AG08395 (cell line): ENCODE results near the gene IL24.

Experiments
- DNase-seq: peaks from one replicate; pipeline ENCODE4 v3.0.0; 2012; ENCODE audit warnings: mixed read lengths, low spot score

The IL24 gene

DNA sequence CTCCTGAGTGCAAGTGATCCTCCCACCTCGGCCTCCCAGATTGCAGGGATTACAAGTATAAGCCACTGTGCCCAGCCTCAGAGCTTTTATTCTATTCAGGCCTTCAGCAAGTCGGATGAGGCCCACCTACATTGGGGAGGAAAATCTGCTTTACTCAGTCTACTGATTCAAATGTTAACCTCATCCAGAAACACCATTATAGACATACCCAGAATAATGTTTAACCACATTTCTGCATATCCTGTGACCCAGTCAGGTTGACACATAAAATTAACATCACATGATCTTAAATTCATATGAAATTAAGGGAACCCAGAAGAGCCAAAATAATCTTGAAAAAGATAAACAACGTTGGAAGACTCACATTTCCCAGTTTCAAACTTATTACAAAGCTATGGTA lies 16.9 kb upstream of the IL24 start:
- no peak for DNase-seq

DNA sequence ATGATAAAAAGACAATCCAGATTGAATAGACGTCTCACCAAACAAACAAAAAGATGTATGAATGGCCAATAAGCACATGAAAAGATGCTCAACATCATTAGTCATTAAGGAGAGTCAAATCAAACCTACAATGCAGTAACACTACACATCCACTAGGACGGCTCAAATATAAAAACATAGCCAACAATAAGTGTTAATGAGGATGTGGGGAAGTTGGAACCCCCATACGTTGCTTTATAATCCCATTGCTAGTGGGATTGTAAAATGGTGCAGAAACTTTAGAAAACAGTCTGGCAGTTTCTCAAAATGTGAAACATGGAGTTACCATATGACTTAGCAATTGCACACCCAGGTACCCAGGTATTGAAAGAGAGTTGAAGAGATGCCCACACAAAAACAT lies 14.7 kb upstream of the IL24 start:
- no peak for DNase-seq

DNA sequence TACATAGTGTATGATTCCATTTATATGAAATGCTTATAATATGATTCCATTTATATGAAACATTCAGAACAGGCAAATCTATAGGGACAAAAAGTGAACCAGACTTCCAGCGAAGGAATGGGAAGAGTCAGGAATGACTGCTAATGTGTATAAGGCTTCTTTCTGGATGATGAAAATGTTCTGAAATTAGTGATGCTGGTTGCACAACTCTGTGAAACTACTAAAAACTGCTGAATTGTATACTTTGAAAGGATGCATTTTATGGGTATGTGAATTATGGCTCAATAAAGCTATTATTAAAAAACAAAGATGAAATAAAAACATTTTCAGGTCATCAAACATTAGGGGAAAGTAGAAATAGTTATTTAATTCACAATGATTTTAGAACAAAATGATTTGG lies 14.1 kb upstream of the IL24 start:
- no peak for DNase-seq

DNA sequence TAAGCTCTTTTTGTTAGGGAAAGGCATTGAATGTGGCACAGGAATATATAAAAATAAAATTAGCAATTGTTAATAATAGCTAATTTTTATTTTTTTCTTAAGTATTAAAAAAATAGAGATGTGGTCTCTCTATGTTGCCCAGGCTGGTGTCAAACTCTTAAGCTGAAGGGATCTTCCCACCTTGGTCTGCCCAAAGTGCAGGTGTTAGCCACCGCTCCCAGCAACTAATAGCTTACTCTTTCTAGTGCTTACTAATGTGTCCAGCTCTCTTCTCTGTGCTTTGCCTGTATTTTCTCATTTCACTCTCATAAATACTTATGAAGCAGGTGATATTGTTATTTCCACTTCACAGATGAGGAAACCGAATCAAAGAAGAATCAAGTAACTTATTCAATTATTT lies 13.4 kb upstream of the IL24 start:
- no peak for DNase-seq

DNA sequence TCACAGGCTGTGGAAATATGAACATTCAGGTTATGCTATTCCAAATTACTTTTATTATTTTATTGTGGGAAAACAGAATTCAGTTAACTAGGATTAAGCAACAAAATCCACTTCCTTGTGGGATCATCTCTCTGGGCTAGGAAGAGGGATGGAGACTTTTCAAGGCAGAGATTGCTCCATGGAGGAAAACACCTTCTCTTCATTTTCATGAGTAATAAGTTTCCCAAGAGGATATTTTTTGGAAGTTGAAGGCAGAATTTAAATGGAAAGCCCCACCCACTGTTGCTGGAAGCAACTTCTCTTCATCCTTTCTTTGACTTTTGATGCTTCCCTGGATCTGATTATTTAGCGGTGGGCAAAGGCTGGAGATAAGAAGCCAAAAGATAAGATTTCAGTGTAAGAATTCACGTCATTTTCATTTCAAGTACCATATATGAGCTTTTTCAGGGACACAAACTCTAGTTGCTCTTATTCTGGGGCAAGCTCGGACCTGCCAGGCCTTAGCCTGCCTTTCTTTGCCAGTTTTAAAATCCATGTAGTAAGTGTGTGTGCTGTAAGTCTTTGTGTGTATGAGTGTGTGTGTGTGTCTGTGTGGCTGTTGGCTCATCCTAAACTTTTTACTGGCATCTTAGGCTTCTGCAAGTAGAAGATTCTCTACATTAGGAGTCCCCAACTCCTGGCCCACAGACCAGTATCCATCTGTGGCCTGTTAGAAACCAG lies 11.7 kb upstream of the IL24 start:
- no peak for DNase-seq

DNA sequence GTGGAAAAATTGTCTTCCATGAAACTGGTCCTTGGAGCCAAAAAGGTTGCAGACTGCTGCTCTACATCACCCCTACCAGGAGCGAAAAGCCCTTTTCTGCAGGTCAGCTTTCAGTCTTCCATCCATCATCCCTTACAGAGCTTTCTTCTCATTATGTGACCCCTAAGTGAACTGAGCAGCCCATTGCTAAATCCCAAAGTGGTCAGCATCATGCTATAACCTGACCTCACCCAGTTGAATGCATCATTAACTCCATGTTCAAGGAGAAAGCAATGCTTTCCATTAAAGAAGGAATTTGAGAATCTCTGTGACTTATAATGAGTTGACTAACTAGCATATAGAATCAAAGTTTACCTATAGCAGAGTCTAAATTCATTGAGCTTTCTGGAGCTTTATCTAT lies 10.4 kb upstream of the IL24 start:
- no peak for DNase-seq

DNA sequence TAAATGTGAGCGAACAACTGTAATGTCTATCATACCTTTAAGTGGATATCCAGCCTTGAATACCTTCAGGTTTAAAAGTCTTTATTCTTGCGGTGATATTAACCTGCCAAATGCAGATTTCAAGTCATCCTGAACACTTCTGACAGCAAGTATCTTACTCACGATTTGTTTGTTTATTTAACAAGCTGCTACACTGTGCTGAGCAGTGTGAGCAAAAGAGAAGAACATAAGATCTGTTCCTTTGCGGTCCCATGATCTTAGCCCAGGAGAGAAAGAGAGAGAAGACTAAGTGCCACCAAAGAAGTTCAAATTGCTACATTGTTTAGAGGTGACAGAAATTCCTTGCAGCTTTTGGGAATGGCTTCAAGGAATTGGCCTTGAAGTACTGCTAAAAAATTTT lies 9.5 kb upstream of the IL24 start:
- DNase-seq: no peak

DNA sequence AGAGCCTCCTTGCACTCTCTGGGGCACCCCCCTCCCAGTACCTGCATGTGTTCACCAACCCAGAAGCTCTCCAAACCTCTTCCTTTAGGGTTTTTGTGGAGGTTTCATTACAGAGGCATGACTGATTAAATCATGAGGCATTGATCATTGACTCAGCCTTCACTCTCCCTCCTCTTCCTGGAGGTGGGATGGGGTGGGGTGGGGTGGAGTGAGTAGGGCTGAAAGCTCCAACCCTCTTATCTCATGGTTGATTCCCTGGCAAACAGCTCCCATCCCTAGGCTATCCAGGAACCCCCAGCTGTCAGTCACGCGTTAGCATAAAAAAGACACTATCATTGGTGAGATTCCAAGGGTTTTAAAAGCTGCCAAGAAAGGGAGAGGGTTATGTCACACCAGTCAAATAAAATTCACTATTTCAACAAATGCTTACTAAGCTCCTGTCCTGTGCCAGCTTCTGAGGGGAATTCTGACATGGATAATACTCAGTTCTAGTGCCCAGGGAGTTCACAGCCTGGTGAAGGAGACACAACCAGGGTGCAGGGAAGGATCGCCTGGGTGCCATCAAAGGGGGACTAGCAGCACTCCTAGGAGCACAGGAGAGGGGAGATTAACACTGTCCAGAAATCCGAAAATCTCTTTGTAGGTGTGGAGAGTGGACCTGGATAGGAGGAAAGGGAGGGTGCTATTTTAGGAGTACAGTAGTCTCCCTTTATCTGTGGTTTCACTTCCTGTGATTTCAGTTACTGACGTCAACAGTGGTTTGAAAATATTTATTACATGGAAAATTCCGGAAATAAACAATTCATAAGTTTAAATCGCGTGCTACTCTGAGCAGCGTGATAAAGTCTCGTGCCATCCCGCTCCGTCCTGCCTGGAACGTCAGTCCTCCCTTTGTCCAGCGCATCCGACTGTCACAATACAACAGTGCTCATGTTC lies 6.8 kb upstream of the IL24 start:
- DNase-seq: peak; percentile 45

DNA sequence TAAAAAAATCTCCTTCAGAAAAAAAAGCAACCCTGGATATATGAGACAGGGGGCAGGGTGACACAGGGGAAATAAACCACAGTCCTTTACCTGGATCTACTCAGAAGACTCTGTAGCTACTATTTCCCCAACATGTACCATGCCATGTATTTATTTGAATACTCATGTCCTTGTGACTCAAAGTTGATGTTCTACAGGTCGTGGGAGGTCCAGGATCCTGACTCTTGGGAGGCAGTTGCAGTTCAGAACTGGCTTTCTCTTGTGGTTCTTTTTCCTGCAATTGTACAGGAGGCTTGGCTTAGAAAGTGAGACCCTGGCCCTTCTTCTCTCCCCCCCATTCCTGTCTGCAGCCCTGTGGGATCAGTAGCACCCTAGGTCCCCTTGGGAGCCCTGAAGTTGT lies 5.8 kb upstream of the IL24 start:
- DNase-seq: no peak

DNA sequence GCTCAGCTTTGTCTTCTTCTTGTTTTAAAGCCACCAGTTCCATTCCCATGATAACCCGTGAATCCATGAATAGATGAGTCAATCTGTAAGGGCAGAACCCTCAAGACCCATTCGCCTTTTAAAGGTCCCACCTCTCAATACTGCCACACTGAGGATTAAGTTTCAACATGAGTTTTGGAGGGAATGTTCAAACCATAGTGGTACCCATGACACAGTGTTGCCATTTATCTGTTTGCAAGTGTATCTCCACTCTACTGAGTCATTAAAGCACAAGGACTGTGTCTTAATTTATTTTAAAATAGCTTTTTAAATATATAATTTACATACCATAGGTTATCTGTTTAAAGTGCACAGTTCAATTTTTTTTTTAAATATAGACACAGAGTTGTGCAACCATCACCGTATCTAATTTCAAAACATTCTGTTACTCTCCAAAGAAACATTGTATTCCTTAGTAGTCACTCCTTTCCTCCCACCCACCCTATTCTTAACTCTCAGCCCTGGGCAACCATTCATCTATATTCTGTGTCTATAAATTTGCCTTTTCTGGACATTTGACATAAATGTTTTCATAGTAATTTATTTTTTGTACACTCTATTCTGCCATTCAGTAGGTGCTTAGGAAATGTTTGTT lies 4.8 kb upstream of the IL24 start:
- DNase-seq: peak; percentile 34

DNA sequence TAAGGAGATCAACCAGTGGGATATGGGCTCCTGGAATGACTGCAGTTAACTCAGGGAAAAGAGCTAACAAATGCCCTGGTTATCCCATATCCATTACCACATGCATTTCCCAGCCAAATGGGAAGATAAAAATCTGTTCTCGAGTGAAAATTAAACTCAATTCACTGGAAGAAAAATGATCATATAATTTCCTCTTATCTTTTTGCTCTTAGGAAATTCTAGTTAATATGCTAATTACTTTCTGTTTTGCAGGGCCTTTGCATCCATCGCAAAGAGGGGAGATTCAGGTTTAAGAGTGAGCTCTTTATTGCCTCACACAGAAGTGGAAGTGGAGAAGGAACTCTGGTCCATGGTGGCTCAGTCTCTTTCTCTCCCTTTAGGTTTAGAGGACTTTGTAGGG lies 3.9 kb upstream of the IL24 start:
- DNase-seq: no peak

DNA sequence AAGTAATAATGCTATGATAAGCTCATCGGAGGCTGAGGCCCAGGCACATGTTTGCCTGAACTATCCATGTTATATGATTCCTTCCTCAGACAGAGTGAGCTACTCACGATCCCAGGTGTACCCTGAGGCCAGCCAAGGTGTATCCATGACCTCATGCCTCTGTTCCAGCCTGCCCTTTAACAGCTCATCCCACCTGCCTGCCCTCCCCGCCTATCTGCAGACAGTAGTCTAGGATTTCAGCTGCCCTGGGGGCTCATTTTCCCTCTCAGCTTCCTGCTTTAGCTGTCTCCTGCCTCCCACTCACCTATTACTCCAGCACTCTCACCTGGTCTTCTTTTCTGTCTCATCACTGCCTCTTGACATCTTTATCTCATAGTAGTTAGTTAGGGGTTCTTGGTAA lies 1.9 kb upstream of the IL24 start:
- no peak for DNase-seq

DNA sequence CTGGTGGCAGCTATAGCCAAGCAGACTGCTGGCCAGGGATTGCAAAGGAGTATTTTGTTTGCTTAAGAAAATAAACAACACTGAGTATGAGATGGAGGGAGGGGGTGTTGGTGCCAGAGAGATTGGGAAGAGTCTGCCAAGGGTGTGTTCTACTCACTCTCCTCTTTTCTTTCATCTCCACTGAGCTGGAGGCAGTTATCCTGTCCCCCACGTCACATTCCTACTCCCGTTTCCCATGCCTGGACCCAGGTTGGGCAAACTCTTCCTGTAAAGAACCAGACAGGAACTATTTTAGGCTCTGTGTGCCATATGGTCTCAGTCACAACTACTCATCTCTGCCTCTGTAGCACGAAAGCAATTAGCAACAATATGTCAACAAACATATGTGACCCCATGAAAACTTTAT lies 1.4 kb upstream of the IL24 start:
- DNase-seq: peak; percentile 62

DNA sequence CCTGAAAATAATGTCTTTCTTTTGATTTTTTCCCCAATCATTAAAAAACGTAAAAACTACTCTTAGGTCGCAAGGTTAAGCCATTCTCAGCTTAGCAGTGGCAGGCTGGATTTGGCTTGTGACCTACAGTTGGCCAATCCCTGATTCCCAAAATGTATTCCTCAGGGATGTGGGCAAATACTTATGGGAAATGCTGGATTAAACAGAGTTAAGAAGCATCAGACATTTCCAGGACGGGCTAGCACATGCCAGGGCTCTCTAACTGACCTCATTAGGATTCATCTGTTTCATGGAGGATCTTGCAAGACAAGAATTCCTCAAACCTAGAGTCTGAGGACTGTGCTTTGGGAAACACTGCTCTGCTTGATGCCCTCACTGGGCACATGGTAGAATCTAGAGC lies 982 bp upstream of the IL24 start:
- no peak for DNase-seq

DNA sequence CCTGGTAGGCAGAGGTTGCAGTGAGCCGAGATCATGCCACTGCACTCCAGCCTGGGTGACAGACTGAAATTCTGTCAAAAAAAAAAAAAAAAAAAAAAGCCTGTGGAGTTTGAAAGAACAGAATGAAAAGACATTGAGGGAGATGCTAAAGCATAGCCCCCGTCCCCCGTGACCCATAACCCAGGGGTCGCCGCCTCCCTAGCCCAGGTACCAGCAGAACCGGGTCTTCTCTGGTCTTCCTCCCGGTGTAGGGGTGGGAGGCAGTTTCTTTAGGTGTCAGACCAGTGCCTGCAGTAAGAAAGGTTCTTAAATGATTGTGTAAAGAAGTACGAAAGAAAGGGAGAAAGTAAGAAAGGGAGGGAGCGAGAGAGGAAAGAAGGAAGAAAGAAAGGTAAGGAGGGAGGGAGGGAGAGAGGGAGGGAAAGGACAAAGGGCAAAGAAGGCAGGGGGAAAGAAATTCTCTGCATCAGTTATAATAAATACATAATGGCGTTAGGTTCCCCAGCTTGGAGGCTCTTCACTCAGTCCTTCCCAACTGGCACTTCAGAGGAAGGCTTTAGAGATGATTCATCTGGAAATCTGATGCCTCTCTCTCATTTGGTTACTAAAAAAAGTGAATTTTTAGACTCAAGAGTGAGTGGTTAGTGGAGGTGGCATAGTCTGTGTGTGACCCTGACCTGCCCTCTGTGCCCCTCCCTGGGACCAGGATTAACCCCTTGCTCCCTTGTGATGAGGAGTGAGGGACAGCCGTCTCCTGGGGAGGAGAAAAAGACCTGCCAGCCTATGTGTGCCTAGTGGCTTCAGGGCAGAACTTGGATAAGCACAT lies 1.1 kb downstream of the IL24 start:
- peak; percentile 63 for DNase-seq

DNA sequence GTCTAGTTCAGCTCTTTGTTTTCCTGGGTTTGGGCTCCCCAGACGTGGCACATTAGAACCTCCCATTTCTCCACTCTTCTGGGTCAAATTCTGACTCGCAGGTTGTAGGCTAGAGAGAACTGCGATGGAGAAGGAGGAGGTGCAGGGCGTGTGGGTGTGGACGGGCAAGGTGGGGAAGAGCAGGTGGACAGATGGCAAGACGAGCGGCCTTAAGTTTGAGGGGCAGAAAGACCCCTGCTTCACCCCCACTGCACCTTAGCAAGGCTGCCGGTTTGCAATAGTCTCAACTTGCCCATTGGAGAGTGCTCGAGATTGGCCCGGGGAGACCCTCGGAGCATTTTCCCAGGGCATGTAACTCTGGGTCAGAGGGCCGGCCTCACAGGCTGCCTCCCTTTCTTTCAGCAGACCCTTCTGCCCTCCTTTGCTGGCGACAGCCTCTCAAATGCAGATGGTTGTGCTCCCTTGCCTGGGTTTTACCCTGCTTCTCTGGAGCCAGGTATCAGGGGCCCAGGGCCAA lies 1.7 kb downstream of the IL24 start:
- no peak for DNase-seq

DNA sequence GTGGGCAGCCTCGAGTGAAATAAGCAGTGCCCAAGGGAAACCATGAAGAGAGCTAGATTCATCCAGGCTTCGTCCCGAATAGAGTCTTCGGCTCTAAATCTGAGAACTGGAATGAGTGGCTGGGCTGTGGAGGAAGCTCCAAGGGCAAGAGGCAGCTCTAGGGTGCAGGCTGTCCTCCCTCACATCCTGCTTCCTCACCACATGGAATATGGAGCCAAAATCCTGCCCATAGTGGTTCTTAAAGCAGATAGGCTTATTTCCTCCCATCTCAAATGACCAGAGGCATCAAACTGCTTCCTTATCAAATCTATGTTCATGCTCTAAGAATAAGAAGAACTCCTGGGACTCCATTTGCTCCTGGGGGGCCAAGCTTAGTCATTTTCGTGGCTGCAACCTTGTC lies 2.5 kb downstream of the IL24 start:
- no peak for DNase-seq

DNA sequence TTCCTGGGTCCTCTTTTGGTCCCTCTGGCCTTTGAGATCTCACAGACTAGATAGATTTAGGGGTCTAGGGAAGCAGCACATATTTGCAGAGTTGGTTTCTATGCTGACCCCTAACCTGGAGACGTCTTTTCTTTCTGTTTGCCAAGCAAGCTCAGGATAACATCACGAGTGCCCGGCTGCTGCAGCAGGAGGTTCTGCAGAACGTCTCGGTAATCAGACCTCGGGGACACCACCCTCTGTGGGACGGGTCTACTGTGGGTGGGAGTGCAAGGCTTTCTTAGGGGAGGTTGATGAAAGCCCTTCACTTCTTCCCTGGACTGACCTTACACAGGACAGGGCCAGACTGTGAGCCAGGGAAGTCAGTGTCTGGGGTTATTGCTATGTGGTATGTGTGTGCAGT lies 2.9 kb downstream of the IL24 start:
- no peak for DNase-seq

DNA sequence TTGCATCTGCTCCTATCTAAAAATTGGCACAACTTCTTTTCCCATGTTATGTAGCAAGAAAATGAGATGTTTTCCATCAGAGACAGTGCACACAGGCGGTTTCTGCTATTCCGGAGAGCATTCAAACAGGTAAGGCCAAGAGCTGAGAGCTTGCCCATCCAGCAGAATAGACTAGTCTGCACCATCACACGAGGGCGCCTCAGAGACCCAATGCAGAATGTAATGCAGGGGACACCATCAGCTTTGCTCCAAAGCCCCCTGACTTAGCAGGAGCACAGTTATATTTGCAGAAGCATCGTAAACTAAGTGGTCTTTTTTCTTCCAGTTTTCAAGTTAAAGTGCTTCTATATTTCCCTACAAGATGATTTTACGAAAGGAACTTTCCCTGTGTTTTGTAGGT lies 4.7 kb downstream of the IL24 start:
- DNase-seq: no peak

DNA sequence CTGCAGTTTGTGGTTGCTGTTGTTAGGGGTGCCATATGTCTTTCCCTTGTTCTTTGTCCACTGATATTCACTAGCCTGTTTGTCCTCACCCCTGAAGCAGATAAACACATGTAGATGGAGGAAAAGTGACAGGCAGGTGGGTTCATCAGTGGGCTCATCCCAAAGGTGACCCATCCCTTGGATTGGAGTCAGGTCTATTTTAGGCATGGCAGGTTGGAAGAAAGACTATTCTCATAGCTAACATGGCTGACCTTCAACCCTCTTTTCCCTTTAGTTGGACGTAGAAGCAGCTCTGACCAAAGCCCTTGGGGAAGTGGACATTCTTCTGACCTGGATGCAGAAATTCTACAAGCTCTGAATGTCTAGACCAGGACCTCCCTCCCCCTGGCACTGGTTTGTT lies 5.5 kb downstream of the IL24 start:
- no peak for DNase-seq

DNA sequence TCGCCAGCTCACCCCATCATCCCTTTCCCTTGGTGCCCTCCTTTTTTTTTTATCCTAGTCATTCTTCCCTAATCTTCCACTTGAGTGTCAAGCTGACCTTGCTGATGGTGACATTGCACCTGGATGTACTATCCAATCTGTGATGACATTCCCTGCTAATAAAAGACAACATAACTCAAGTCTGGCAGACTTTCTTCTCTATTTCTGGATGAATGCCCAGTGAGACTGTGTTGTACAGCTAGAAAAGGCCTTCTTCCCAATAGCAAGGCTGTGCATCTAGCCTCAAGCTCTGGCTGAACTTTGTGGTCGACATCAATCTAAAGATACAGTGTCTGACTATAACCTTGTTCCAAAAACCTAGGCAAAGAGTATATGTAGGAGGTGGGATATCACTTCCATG lies 6.4 kb downstream of the IL24 start:
- DNase-seq: no peak
